GM19193 (cell line): Measurements from ENCODE around the gene CCNJL.

Source experiments
- POLR2A ChIP-seq: IDR thresholded peaks from 4 replicates; pipeline ENCODE4 v1.6.1; 2011; ENCODE audit not compliant: insufficient read depth, insufficient read length; ENCODE audit errors: extremely low read depth

Gene CCNJL

GRCh38 chr5:160347448-160347847 is 35.1 kb upstream of the CCNJL start:
- no peak for TF ChIP-seq POLR2A

- TF ChIP-seq POLR2A = no peak
Observed at GRCh38 chr5:160342413-160342941, 30.1 kb upstream of the CCNJL start.

GRCh38 chr5:160341309-160341870 is 29.0 kb upstream of the CCNJL start:
- no peak for TF ChIP-seq POLR2A

- TF ChIP-seq POLR2A = no peak
Observed at GRCh38 chr5:160339406-160340130, 27.2 kb upstream of the CCNJL start.

- no peak for TF ChIP-seq POLR2A
Observed at GRCh38 chr5:160333721-160334120, 21.4 kb upstream of the CCNJL start.

- no peak for TF ChIP-seq POLR2A
Observed at GRCh38 chr5:160330212-160330611, 17.8 kb upstream of the CCNJL start.

GRCh38 chr5:160327818-160328217 is 15.5 kb upstream of the CCNJL start:
- no peak for TF ChIP-seq POLR2A

- TF ChIP-seq POLR2A = no peak
Observed at GRCh38 chr5:160326981-160327380, 14.6 kb upstream of the CCNJL start.

- TF ChIP-seq POLR2A = no peak
Observed at GRCh38 chr5:160325716-160326115, 13.4 kb upstream of the CCNJL start.

GRCh38 chr5:160324886-160325285 is 12.5 kb upstream of the CCNJL start:
- TF ChIP-seq POLR2A = no peak

- TF ChIP-seq POLR2A = no peak
Observed at GRCh38 chr5:160318409-160318808, 6.0 kb upstream of the CCNJL start.

- no peak for TF ChIP-seq POLR2A
Observed at GRCh38 chr5:160317434-160317833, 5.1 kb upstream of the CCNJL start.

- no peak for TF ChIP-seq POLR2A
Observed at GRCh38 chr5:160315968-160316367, 3.6 kb upstream of the CCNJL start.

- TF ChIP-seq POLR2A = no peak
Observed at GRCh38 chr5:160312960-160313727, 780 bp upstream of the CCNJL start.

- no peak for TF ChIP-seq POLR2A
Observed at GRCh38 chr5:160311491-160312133, 752 bp downstream of the CCNJL start.
